NB4 (cell line): ENCODE data around the gene CNTN5.

Experiments used
- DNase-seq: peaks from one replicate; pipeline ENCODE4 v3.0.0; 2010; ENCODE audit warnings: low read depth
- H3K4me3 ChIP-seq: one replicate; pipeline ENCODE4 v1.5.1; 2011; ENCODE audit warnings: mild to moderate bottlenecking, low read depth, low read length, moderate library complexity
- MAX ChIP-seq: IDR thresholded peaks from 2 replicates; pipeline ENCODE4 v1.6.1; 2011; ENCODE audit warnings: low read depth, low read length
- MYC ChIP-seq: IDR thresholded peaks from 2 replicates; pipeline ENCODE4 v1.6.1; 2011; ENCODE audit warnings: low read depth, low read length
- POLR2A ChIP-seq: IDR thresholded peaks from 2 replicates; pipeline ENCODE4 v1.6.1; 2011; ENCODE audit warnings: mild to moderate bottlenecking; ENCODE audit not compliant: insufficient read length; ENCODE audit errors: extremely low read depth
- TF ChIP-seq, protein P1 (sequence below): IDR thresholded peaks from one replicate; pipeline ENCODE4 v1.5.1; 2012; ENCODE audit warnings: low read depth, low read length

Gene CNTN5

DNA sequence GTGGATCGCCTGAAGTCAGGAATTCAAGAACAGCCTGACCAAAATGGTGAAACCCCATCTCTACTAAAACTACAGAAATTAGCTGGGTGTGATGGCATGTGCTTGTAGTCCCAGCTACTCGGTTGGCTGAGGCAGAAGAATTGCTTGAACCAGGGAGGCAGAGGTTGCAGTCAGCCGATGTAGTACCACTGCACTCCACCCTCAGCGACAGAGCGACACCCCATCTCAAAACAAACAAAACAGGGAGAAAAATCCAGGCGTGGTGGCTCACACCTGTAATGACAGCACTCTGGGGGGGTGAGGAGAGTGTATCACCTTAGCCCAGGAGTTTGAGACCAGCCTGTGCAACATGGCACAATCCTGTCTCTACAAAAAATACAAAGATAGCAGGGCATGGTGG lies 864.0 kb downstream of the CNTN5 start:
- DNase-seq: no peak
- H3K4me3 ChIP-seq: no peak overlapping the region
- TF ChIP-seq MAX: no peak
- no peak for TF ChIP-seq POLR2A
- no peak for TF ChIP-seq MYC
- TF ChIP-seq, protein P1, sequence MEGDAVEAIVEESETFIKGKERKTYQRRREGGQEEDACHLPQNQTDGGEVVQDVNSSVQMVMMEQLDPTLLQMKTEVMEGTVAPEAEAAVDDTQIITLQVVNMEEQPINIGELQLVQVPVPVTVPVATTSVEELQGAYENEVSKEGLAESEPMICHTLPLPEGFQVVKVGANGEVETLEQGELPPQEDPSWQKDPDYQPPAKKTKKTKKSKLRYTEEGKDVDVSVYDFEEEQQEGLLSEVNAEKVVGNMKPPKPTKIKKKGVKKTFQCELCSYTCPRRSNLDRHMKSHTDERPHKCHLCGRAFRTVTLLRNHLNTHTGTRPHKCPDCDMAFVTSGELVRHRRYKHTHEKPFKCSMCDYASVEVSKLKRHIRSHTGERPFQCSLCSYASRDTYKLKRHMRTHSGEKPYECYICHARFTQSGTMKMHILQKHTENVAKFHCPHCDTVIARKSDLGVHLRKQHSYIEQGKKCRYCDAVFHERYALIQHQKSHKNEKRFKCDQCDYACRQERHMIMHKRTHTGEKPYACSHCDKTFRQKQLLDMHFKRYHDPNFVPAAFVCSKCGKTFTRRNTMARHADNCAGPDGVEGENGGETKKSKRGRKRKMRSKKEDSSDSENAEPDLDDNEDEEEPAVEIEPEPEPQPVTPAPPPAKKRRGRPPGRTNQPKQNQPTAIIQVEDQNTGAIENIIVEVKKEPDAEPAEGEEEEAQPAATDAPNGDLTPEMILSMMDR: no peak

- TF ChIP-seq, protein P1: no peak
- TF ChIP-seq POLR2A (no peak), MYC (no peak), MAX (no peak)
- H3K4me3 ChIP-seq: no peak overlapping the region
- no peak for DNase-seq
Observed at GRCh38 chr11:99887481-99887880, 866.7 kb downstream of the CNTN5 start.

- no peak overlapping the region for H3K4me3 ChIP-seq
- TF ChIP-seq, protein P1: no peak
- TF ChIP-seq POLR2A (no peak), MAX (no peak), MYC (no peak)
- no peak for DNase-seq
Observed at GRCh38 chr11:99893811-99894210, 873.1 kb downstream of the CNTN5 start.

DNA sequence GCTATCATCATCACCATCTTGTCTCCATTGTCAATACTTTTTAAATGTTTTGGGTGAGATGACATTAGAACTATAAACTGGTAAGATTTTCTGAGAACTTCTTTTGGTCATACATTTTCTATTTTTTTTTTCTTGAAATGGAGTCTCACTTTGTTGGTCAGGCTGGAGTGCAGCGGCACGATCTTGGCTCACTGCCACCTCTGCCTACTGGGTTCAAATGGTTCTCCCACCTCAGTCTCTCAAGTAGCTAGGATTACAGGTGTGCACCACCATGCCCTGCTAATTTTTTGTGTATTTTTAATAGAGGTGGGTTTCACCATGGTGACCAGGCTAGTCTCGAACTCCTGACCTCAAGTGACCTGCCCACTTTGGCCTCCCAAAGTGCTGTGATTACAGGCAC lies 880.4 kb downstream of the CNTN5 start:
- DNase-seq: no peak
- no peak for TF ChIP-seq POLR2A
- TF ChIP-seq MYC: no peak
- TF ChIP-seq, protein P1: no peak
- TF ChIP-seq MAX: no peak
- no peak overlapping the region for H3K4me3 ChIP-seq

- TF ChIP-seq POLR2A (no peak), MAX (no peak)
- TF ChIP-seq, protein P1: peak; percentile 23
- peak; percentile 7 for DNase-seq
- H3K4me3 ChIP-seq: no peak overlapping the region
Observed at GRCh38 chr11:99911116-99911515, 890.4 kb downstream of the CNTN5 start.

DNA sequence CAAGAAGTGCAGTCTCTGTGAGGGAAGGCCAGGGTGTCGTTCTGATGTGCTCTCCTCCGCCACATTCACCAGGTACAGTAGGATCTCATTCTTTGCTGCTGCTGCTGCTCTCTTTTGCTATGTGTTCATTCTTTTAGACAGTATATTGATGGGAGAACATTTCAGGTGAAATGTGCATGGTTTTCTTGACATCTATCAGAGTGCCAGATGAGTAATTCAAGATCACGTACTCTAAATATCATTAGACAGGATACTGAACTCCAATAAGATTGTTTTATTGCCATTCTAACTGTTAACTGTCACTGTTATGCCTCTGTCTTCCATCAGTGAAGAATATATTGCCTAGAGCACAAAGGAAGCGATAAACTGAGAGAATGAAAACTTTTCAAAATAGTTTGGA lies 895.3 kb downstream of the CNTN5 start:
- H3K4me3 ChIP-seq: no peak overlapping the region
- TF ChIP-seq, protein P1: no peak
- TF ChIP-seq POLR2A: no peak
- DNase-seq: no peak
